ENCODE measurements around the gene PLA2G4E. TPM values are rescaled to one million over a fixed set of nuclear protein-coding genes. Genes with fewer than 3 reads are reported as not detected.

Gene PLA2G4E
- polyA plus RNA-seq, 2 of the 4 experiments (the other 2 are of a cell fraction), result 0.01 TPM; not detected in 1

GRCh38 chr15:41994772-41995475 lies 25.9 kb downstream of the PLA2G4E start:
- H3K27ac ChIP-seq, result no peak overlapping the region
- ChIA-PET POLR2A (no interaction called here), CTCF (interaction anchor here (0.9 to 13.7 kb wide), 8 partner anchors 10 to 104 kb away, joined by 3 to 247 read pairs (median 4); no protein-coding TSS in a partner anchor)
- WGBS (ENCODE audit: missing lambda C conversion rate), result 73% methylated on average over 5 of the region's 10 CpGs
- TF ChIP-seq GATA3 (IDR thresholded peaks at IDR 0.05; ENCODE audit: borderline replicate concordance) (no peak), ZSCAN20 (CRISPR knock-in tag; IDR thresholded peaks at IDR 0.05) (no peak), ELK1 (IDR thresholded peaks at IDR 0.05; ENCODE audit: low read depth, low read length) (no peak), FOSL2 (IDR thresholded peaks at IDR 0.05) (no peak), FOSL2 (CRISPR knock-in tag; IDR thresholded peaks at IDR 0.05) (no peak), JUNB (IDR thresholded peaks at IDR 0.05) (no peak), ZFP36 (IDR thresholded peaks at IDR 0.05; ENCODE audit: borderline replicate concordance, partially characterized antibody) (no peak), FOXS1 (CRISPR knock-in tag; IDR thresholded peaks at IDR 0.05) (no peak), POLR2A (IDR thresholded peaks at IDR 0.05; ENCODE audit: low read length) (no peak), JUN (IDR thresholded peaks at IDR 0.05) (no peak)
- DNase-seq (ENCODE audit: low read depth in 1 of 2, low spot score in 1 of 2), result no peak
- no peaks in the 10 kb centered on the region for H3K9me3 ChIP-seq
- ATAC-seq, result no peak
- H3K4me1 ChIP-seq, result no peaks in the 10 kb centered on the region
- no peak overlapping the region for H3K4me3 ChIP-seq
- no peak for FAIRE-seq
- H3K4me2 ChIP-seq, result no peak overlapping the region

DNA sequence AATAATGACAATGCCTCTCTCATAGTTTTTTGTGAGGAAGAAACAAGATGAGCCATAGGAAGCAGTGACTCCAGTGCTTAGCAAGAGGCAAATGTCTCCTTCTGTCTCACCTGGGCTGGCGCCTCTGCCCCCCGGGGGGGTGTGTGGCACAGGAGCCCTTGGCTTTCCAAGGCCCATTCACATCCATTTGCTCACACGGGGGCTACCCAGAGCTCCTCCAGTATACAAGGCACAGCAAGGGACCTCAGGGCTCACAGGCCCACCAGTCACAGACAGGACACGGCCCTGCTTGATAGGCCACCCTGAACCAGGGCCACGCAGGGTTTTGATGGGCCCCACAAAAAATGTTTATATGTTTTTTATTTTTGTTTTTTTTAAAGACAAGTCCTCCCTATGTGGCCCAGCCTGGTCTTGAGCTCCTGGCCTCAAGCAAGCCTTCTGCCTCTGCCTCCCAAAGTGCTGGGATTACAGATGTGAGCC lies 26.6 kb downstream of the PLA2G4E start:
- no peak for ATAC-seq
- POLR2A ChIA-PET, result no interaction called here

More for the DNA sequence above, 26.6 kb downstream of the PLA2G4E start:
- DNase-seq (ENCODE audit: low read depth in 1 of 2, low spot score in 1 of 2), result no peak
- no peaks in the 10 kb centered on the region for H3K4me1 ChIP-seq
- no peak for TF ChIP-seq MAX (IDR thresholded peaks at IDR 0.05)
- TF ChIP-seq RNF2 (IDR thresholded peaks at IDR 0.05; ENCODE audit: borderline replicate concordance, low read depth), result no peak
- TF ChIP-seq NR3C1 (IDR thresholded peaks at IDR 0.05), result no peak
- TF ChIP-seq RAD21 (conservative IDR thresholded peaks at IDR 0.05 in 1 of 2, IDR thresholded peaks at IDR 0.05 in 1 of 2), result no peak
- TF ChIP-seq, protein P1, sequence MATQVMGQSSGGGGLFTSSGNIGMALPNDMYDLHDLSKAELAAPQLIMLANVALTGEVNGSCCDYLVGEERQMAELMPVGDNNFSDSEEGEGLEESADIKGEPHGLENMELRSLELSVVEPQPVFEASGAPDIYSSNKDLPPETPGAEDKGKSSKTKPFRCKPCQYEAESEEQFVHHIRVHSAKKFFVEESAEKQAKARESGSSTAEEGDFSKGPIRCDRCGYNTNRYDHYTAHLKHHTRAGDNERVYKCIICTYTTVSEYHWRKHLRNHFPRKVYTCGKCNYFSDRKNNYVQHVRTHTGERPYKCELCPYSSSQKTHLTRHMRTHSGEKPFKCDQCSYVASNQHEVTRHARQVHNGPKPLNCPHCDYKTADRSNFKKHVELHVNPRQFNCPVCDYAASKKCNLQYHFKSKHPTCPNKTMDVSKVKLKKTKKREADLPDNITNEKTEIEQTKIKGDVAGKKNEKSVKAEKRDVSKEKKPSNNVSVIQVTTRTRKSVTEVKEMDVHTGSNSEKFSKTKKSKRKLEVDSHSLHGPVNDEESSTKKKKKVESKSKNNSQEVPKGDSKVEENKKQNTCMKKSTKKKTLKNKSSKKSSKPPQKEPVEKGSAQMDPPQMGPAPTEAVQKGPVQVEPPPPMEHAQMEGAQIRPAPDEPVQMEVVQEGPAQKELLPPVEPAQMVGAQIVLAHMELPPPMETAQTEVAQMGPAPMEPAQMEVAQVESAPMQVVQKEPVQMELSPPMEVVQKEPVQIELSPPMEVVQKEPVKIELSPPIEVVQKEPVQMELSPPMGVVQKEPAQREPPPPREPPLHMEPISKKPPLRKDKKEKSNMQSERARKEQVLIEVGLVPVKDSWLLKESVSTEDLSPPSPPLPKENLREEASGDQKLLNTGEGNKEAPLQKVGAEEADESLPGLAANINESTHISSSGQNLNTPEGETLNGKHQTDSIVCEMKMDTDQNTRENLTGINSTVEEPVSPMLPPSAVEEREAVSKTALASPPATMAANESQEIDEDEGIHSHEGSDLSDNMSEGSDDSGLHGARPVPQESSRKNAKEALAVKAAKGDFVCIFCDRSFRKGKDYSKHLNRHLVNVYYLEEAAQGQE (IDR thresholded peaks at IDR 0.05), result no peak
- no peak for TF ChIP-seq CHD2 (IDR thresholded peaks at IDR 0.05; ENCODE audit: low read length, partially characterized antibody)
- no peak for TF ChIP-seq RCOR1 (IDR thresholded peaks at IDR 0.05; ENCODE audit: low read depth, low read length)
- no peak for TF ChIP-seq PHF8 (IDR thresholded peaks at IDR 0.05; ENCODE audit: borderline replicate concordance, low read depth)
- TF ChIP-seq, protein P2, sequence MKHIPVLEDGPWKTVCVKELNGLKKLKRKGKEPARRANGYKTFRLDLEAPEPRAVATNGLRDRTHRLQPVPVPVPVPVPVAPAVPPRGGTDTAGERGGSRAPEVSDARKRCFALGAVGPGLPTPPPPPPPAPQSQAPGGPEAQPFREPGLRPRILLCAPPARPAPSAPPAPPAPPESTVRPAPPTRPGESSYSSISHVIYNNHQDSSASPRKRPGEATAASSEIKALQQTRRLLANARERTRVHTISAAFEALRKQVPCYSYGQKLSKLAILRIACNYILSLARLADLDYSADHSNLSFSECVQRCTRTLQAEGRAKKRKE (CRISPR knock-in tag; IDR thresholded peaks at IDR 0.05; ENCODE audit: low read depth), result no peak
- TF ChIP-seq SMC3 (IDR thresholded peaks at IDR 0.05), result no peak
- TF ChIP-seq, protein P3, sequence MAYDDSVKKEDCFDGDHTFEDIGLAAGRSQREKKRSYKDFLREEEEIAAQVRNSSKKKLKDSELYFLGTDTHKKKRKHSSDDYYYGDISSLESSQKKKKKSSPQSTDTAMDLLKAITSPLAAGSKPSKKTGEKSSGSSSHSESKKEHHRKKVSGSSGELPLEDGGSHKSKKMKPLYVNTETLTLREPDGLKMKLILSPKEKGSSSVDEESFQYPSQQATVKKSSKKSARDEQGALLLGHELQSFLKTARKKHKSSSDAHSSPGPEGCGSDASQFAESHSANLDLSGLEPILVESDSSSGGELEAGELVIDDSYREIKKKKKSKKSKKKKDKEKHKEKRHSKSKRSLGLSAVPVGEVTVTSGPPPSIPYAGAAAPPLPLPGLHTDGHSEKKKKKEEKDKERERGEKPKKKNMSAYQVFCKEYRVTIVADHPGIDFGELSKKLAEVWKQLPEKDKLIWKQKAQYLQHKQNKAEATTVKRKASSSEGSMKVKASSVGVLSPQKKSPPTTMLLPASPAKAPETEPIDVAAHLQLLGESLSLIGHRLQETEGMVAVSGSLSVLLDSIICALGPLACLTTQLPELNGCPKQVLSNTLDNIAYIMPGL (CRISPR knock-in tag; IDR thresholded peaks at IDR 0.05; ENCODE audit: borderline replicate concordance), result no peak
- TF ChIP-seq, protein P4, sequence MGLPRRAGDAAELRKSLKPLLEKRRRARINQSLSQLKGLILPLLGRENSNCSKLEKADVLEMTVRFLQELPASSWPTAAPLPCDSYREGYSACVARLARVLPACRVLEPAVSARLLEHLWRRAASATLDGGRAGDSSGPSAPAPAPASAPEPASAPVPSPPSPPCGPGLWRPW (IDR thresholded peaks at IDR 0.05), result no peak
- TF ChIP-seq, protein P5, sequence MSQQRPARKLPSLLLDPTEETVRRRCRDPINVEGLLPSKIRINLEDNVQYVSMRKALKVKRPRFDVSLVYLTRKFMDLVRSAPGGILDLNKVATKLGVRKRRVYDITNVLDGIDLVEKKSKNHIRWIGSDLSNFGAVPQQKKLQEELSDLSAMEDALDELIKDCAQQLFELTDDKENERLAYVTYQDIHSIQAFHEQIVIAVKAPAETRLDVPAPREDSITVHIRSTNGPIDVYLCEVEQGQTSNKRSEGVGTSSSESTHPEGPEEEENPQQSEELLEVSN (IDR thresholded peaks at IDR 0.05; ENCODE audit: borderline replicate concordance, low read depth), result no peak
- no peak for TF ChIP-seq NFE2L2 (conservative IDR thresholded peaks at IDR 0.05; ENCODE audit: low read length)
- no peak for TF ChIP-seq ZNF302 (CRISPR knock-in tag; IDR thresholded peaks at IDR 0.05)
- H3K27ac ChIP-seq, result no peak overlapping the region
- H3K4me3 ChIP-seq, result no peak overlapping the region
- WGBS (ENCODE audit: missing lambda C conversion rate), result 87% methylated on average over 2 of the region's 5 CpGs
- H3K4me2 ChIP-seq, result no peak overlapping the region
- CTCF ChIA-PET, result interaction anchor here (1.1 to 13.7 kb wide), 3 partner anchors 16 to 91 kb away, joined by 3 to 247 read pairs (median 7); no protein-coding TSS in a partner anchor
- no peaks in the 10 kb centered on the region for H3K9me3 ChIP-seq
- FAIRE-seq, result no peak
